IPS-NIHi11 (cell line): ENCODE results near the gene TAX1BP1.
"Not testable (repeated sequence)": the region's sequence is repeated elsewhere in the genome, so short reads cannot be mapped to it uniquely, and the experiment has no call there.

Experiments
- DNase-seq: peaks from one replicate; pipeline ENCODE4 v3.0.0; 2012; ENCODE audit warnings: mixed read lengths, low spot score

Gene TAX1BP1

GRCh38 chr7:27843584-27844305 lies 103.8 kb downstream of the TAX1BP1 start:
- DNase-seq = no peak

GRCh38 chr7:27846388-27846787 lies 106.4 kb downstream of the TAX1BP1 start:
- DNase-seq = no peak

- no peak for DNase-seq
Observed at GRCh38 chr7:27850531-27850930, 110.6 kb downstream of the TAX1BP1 start.

GRCh38 chr7:27856703-27857485 lies 116.9 kb downstream of the TAX1BP1 start:
- not testable (repeated sequence) for DNase-seq

DNA sequence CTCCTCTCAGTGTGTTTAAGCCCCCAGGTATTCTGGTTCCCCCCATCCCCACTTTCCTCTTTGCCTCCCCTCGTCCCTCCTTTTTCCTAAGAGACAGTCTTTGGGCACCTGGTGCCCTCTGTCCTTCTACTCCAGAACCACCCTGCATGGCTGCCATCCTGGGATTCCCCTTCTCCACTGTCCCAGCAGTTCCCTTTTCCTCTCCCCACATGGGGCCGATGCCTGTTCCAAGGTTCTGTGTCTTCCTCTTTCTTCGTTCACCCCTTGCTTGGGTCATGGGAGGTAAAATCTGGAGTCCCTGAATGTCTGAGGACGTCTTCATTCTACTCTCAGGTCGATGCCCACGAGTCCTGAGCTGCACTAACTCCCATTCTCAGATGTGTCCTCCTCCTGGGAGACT lies 120.8 kb downstream of the TAX1BP1 start:
- DNase-seq = no peak

DNA sequence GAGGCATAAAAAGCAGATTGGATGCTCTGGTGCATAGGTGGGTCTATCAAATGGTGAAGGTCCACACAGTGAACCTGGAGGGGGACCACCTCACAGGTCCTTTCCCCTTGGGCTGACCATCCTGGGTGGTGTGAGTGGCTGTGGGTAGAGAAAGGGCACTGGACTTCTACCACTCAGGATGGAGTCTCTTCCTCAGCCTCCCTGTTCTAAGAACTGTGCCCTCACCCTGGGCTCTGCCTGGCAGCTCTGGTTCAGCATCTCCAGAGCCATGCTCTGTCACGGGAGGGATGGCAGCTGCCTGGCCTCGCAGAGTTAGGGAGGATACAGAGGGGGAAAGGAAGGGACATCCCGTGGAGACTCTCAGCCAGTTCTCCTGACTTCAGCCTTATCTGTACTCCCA lies 121.8 kb downstream of the TAX1BP1 start:
- no peak for DNase-seq

DNA sequence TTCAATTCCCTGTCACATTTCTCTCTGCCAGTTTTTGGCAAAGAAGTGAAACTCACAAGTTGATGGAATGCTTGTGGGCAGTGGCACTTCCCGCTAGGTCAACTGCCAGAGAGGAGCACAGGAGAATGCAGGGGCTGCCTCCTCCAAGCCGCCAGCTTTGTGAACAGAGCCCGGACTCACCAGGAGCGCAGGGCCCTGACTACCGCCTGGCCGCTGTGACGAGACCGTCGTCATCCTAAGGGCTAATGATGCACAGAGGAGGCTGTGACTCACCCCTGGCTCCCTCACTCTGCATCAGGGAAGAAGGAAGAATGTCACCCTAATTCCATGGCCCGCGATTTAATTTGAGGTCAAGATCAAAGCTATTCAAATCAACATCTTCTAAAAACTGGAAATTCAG lies 123.9 kb downstream of the TAX1BP1 start:
- DNase-seq = peak; percentile 23

- no peak for DNase-seq
Observed at GRCh38 chr7:27866256-27866655, 126.3 kb downstream of the TAX1BP1 start.

GRCh38 chr7:27866828-27867672 lies 127.1 kb downstream of the TAX1BP1 start:
- DNase-seq = no peak

DNA sequence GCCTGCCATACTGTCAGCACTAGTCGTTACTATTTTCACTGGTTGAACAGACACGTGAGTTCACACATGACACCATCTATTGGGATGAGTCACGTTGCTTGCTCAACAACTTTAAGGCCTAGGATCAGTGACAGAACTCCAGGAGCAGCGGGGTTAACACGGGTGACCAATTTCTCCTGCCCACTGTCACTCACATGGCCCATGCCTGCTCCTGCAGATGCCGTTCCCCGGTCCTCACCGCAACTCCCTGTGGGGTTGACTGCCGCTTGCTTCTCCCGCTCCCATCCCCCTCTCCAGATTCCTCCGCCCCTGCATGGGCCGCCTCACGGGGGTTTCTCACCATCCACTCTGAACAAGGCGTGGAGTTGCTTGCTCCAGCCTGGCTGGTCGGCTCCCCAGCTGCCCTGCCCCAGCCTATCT lies 128.2 kb downstream of the TAX1BP1 start:
- no peak for DNase-seq

- DNase-seq = no peak
Observed at GRCh38 chr7:27869056-27869455, 129.1 kb downstream of the TAX1BP1 start.

- DNase-seq = no peak
Observed at GRCh38 chr7:27870595-27870994, 130.6 kb downstream of the TAX1BP1 start.

DNA sequence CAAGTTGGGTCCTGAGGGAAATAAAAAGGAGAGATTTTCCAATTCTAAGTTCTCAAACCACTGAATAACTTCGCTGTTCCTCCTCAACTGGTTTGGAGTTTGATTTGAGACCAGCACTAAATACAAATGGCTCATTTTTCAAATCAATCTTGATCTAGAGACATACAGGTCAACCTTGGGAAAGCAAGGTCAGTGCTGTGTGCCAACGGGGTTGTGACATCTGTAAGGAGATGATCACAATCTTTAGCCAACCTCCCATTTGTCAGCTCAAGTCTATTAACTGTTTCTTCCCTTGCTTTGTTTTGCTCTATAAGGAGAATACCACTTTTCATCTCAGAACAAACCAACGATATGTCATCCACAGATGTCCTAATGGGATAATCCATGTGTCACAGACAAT lies 131.1 kb downstream of the TAX1BP1 start:
- DNase-seq = no peak

DNA sequence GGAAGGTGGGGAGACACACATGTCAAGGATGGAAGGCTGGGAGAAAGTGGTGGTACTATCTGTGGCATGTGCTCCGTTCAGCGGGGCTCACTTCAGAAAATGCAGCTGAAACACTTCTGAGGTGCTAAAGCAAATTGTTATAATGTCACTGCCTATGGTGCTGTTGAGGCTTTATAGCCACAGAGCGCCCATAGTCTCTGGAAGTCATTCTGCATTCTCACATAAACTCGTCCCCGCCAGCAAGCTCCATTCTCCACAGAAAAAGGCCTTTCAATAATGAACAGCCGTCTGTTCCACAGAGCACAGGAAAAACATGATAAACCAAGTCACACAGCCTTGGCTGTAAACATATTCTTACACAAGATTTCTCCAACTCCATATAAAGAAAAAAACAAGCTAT lies 131.9 kb downstream of the TAX1BP1 start:
- DNase-seq = no peak

- DNase-seq = no peak
Observed at GRCh38 chr7:27872356-27873275, 132.7 kb downstream of the TAX1BP1 start.

GRCh38 chr7:27873981-27874957 lies 134.3 kb downstream of the TAX1BP1 start:
- peak; percentile 34 for DNase-seq

GRCh38 chr7:27875061-27875460 lies 135.1 kb downstream of the TAX1BP1 start:
- no peak for DNase-seq

- DNase-seq = no peak
Observed at GRCh38 chr7:27875832-27876231, 135.9 kb downstream of the TAX1BP1 start.

DNA sequence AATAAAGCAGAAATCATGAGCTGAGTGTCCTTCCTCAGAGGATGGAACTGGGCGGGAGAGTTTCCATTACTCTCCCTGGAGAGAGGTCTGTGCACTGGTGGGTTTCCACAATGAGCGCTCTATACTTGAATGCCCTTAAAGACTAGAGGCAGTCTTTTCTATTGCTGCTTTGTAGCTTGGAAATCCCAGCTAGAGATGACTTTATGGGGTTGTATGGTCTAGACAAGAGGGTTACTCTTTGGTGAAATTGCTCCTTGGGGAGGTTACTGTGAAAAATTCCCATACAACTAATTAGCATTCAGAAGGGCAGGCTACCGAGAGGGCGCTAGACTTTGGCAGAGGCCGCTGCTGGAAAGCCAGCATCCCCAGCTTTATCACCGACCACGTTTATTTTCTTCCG lies 136.8 kb downstream of the TAX1BP1 start:
- DNase-seq = no peak
